GM12891 (cell line): ENCODE results near the gene FES.
A peak's percentile ranks its signal among the peaks of the same experiment; 100 is the strongest.

Experiments
- DNase-seq: peaks from one replicate; pipeline ENCODE4 v3.0.0; 2011; ENCODE audit warnings: low spot score; ENCODE audit not compliant: insufficient read length
- FAIRE-seq: peaks from 2 replicates; lab custom pipeline; 2011; peaks lifted over from hg19 to GRCh38; lab: Jason Lieb, UNC
- PAX5 ChIP-seq: IDR thresholded peaks from 2 replicates; pipeline ENCODE4 v1.6.1; 2011; ENCODE audit warnings: low read length, moderate library complexity, mild to moderate bottlenecking; ENCODE audit not compliant: insufficient read depth, severe bottlenecking
- POLR2A ChIP-seq: IDR thresholded peaks from 2 replicates; pipeline ENCODE4 v1.6.1; 2011; ENCODE audit warnings: low read depth, low read length, control low read depth
- POLR2AphosphoS5 ChIP-seq: IDR thresholded peaks from 2 replicates; pipeline ENCODE4 v1.6.1; 2011; ENCODE audit warnings: low read depth, low read length, control low read depth
- POU2F2 ChIP-seq: IDR thresholded peaks from 2 replicates; pipeline ENCODE4 v1.6.1; 2011; ENCODE audit warnings: low read depth, mild to moderate bottlenecking, control low read depth, low read length, moderate library complexity
- SPI1 ChIP-seq: IDR thresholded peaks from 2 replicates; pipeline ENCODE4 v1.6.1; 2011; ENCODE audit warnings: low read depth, low read length, control low read depth
- TAF1 ChIP-seq: IDR thresholded peaks from 2 replicates; pipeline ENCODE4 v1.6.1; 2011; ENCODE audit warnings: low read depth, low read length, control low read depth

FES gene

DNA sequence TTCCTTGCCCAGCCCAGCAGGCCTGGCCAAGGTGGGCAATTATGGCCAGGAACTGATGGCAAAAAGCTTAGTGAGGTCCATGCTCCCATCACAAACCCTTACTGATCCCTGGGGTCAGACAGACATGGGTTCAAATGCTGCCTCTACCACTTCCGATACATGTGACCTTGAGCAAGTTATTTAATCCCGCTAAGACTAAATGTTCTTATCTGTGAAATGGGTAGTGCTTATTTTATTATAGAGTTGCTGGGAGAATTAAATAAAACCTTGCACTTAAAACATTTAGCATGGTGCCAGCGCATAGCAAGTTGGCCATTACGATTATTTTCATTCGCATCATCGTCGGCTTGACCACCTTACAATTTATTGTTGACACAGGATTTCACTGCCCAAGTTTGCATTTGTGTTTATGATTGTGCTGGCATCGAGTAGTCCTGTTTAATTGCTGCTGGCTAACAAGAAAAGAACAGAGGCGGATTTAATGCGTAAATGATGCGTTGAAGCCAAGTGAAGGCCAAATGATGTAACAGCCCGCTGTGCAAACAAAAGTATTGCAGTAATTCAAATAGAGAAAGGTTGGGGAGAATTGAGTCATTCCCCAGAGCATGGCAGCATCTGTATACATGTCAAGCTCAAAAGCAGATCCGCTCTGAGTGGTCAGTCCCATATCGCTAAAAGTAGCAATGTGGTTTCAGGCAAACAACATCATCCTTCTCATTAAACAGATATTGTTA lies 23.2 kb upstream of the FES start:
- DNase-seq (no peak), FAIRE-seq (peak; percentile 9)
- TF ChIP-seq SPI1, result no peak
- no peak for TF ChIP-seq POLR2A
- no peak for TF ChIP-seq POU2F2
- no peak for TF ChIP-seq PAX5
- no peak for TF ChIP-seq POLR2AphosphoS5

DNA sequence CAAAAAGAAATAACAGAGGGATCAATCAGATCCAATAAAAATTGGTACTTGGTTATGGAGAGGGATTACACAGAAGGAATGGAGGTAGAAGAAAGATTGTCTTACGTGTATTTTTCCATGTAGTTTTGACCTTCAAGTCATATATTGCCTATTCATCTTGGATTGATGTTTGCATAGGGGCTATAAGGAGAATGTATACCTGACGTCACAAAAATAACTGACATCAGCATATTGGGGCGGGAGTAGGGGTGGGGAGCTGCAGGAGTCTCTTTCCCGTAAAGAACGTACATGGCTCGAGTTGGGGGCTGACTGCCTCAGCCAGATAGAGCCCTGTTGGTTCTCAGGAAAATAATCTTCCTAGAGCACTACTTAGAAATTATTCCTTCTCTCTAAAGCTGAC lies 21.8 kb upstream of the FES start:
- TF ChIP-seq PAX5, result no peak
- DNase-seq, result no peak
- no peak for FAIRE-seq

DNA sequence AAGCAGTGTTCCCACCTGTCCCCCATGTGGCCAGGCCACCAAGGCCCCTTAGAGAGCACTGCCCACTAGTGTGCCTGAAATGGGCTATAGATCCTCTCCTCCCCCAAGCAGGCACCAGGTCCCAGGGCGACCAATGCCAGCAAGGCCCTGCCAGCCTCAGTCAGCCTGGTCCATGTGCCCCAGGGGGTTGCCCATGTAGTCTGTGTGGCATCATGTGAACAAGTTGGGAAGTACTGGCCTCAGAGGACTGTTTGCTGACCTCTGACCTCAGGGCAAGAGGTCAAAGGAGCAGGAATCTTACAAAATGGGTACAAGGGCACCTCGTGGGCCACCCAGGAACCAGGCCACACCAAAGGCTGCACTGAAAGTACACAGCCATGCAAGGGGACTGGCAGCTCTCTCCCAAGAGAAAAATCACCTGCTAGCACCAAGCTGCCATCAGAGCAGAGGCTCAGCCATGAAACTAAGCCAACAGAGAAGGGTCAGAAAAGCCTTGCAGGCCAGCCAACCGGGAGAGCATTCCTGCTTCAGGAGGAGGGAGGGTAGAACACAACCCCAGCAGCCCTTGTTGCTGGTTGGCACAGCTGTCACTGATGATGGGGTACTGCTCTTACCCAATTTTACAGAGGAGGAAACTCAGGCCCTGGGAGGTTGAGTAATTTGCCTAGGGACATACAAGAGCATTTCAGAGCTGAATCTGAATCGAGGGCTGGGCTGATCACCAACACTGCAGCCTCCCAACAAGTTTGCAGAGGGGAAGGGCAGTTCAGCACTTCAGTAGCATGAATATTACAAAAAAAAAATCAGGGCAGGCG lies 21.1 kb upstream of the FES start:
- no peak for TF ChIP-seq PAX5
- no peak for TF ChIP-seq POLR2A
- TF ChIP-seq TAF1, result no peak
- TF ChIP-seq POU2F2, result no peak
- TF ChIP-seq SPI1, result no peak
- no peak for TF ChIP-seq POLR2AphosphoS5
- no peak for DNase-seq
- no peak for FAIRE-seq

DNA sequence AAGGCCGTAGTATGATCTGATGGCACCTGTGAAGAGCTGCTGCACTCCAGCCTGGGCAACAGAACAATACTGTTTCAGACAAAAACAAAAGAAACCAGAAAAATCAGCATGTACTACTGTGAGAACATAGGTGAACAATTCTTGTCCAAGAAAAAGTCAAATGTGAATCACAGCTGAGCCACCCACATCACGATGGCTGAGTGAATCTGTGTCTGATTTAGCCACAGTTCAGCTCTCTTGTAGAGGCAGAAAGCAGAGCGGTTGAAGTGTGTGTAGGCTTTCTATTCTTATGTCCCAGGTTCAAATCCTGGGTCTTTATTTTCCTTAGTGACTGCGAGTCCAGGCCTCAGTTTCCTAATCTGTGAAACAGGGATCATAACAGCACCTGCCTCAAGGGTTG lies 20.3 kb upstream of the FES start:
- FAIRE-seq, result no peak
- TF ChIP-seq TAF1 (no peak), SPI1 (no peak), POU2F2 (no peak), PAX5 (no peak), POLR2AphosphoS5 (no peak), POLR2A (no peak)
- DNase-seq, result no peak

DNA sequence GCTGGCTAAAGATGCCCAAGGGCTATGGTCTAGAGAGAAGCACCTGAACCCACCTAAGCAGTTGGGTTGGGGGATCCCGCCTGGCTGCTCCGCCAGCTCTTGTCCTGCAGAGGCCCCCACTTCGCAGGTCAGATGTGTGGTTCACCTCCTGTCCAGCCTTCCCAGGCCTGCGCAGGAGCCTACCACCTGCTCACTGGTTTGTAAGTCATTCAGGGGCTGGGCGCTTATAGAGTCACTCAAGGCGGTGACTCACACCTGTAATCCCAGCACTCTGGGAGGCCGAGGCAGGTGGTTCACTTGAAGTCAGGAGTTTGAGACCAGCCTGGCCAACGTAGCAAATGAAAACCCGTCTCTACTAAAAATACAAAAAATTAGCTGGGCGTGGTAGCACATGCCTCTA lies 19.8 kb upstream of the FES start:
- TF ChIP-seq POLR2A (no peak), TAF1 (no peak), POLR2AphosphoS5 (no peak), SPI1 (no peak), PAX5 (no peak), POU2F2 (no peak)
- DNase-seq (no peak), FAIRE-seq (no peak)

DNA sequence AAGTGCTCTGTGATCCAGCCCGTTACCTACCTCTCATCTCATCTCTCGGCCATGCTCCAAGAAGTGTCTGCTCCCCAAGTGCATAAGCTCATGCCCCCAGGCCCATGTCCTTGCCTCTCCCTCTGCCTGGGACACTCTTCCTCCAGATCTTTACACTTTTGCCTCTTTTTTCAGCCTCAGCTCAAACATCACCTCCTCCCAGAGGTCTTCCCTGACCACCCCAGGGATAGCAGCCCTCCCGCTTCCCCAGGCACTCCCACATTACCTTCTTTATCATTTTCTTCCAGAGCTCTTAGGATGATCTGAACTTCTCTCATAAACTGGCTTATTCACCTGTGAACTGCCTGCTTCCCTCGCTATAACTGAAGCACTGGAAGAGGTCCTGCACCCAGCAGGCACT lies 18.6 kb upstream of the FES start:
- TF ChIP-seq POU2F2, result no peak
- no peak for DNase-seq
- FAIRE-seq, result no peak

DNA sequence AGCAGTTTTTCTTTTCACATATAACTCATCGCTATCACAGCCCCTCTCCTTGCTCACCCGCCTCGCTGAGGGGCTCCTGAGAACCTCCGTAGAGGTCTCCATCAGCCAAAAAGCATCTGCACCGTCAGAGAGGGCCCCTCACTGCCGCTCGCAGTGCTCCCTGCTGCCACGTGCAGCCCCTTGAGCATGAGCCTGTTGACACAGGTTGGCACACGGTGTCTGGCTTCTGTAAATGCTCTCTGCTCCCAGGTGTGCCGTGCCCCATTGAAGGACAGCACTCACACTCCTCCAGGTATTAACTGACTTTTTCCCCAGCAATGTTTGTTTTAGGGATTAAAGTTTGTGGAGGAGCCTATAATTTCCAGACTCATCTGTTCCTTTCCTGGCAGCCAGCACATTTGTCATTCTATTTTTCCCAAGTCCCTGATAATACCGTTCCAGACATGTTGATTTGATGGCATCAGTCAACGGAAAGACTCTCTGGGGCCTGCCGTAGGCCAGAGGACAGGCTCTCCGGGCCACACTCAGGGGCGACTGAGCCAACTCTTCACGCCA lies 18.1 kb upstream of the FES start:
- FAIRE-seq (no peak), DNase-seq (no peak)
- TF ChIP-seq SPI1 (no peak), POU2F2 (no peak), TAF1 (no peak), POLR2A (no peak), PAX5 (no peak), POLR2AphosphoS5 (no peak)

DNA sequence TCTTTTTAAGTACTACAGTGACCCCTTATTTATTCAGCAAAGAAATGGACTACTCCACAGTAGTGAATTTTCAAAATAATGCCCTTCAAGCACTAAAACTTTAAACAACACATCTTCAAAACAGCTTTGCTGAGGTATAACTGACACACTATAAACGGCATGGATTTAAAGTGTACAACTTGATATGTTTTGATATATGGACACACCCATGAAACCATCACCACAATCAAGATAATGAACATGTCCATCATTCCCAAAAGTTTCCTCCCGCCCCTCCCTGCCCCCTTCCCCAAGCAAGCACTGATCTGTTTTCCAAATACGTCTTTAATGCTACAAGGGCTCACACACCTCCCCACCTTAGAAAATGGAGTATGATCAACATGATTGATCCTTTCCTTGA lies 17.5 kb upstream of the FES start:
- TF ChIP-seq TAF1 (no peak), PAX5 (no peak), POLR2AphosphoS5 (no peak), POLR2A (no peak), SPI1 (no peak), POU2F2 (no peak)

DNA sequence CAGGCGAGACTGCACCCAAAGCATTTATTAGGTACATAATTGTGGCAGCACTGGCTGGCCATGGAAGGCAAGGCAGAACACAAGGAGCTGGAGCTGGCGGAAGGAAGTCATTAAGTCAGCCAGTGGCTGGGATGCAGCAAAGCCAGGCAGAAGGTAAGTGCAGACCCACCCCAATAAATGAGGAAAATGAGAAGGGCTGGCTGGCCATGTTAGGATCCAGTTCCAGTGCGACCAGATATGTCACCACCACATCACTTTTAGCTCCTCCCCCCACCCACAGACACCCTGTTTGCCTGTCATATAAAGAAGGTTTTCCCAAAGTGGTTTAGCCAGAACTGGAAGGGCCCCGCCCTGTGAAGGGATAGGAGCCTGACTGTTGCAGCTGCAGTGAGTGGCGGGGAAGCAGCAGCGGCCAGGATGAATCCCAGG lies 16.0 kb upstream of the FES start, which contains the start of gene FURIN:
Gene FURIN, plus strand, starts transcription at position 328 of the 429 bp plus-strand sequence. CDS start 7,153 bp downstream, outside the sequence.
- no peak for TF ChIP-seq TAF1
- no peak for TF ChIP-seq POU2F2
- TF ChIP-seq POLR2A, result no peak
- no peak for TF ChIP-seq SPI1
- no peak for TF ChIP-seq POLR2AphosphoS5
- TF ChIP-seq PAX5, result no peak
- DNase-seq (no peak), FAIRE-seq (no peak)

More for the DNA sequence above, 17.5 kb upstream of the FES start:
- FAIRE-seq (no peak), DNase-seq (no peak)

DNA sequence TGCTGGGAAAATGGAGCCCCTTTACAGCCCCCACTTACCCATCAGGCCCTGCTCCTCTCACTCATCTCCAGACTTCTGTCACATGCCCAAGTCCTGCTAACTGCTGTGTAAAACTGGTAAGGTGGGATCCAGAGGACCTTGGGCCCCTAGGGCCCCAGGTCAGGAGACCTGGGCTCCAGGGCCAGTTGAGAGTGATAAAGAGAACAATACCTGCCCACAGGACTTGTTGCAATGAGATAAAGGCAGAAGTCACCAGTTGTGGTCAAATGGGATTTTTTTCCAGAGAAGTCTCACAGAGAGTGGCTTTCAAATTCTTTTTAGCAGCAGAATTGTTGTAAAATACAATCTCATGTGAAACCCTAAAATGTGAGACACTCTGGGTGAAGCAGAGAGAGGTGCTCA lies 15.2 kb upstream of the FES start:
- TF ChIP-seq POLR2A (no peak; the same call in 1 of the 2 replicates), SPI1 (no peak), PAX5 (no peak), POLR2AphosphoS5 (no peak), POU2F2 (no peak), TAF1 (no peak)
- FAIRE-seq (no peak), DNase-seq (no peak)
